AG08396 (cell line): ENCODE results near the gene SEPTIN8.

Source experiments
- DNase-seq: peaks from one replicate; pipeline ENCODE4 v3.0.0; 2012; ENCODE audit warnings: low spot score, mixed read lengths

SEPTIN8 gene

DNA sequence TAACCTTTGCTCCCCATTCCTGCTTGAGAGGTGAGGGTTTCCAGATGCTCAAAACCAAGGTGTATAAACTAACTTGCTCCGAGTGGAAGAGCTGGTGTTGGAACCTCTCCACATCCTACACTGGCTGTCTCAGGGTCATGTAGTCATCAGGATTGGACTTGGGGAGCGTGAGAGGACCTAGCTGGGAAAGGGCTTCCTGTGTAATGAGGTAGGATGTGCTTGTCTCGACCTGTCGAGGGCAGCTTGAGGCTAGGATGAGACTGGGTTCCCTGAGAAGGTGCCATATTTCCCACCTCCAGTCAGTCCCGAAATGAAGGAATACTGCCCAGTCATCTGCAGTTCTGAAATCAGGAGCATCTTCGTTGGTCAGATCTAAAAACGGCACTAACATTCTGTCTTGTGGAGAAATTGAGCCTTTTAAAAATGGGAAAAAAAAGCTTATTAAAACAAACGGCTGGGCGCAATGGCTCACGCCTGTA lies 28.5 kb downstream of the SEPTIN8 start:
- DNase-seq = no peak

DNA sequence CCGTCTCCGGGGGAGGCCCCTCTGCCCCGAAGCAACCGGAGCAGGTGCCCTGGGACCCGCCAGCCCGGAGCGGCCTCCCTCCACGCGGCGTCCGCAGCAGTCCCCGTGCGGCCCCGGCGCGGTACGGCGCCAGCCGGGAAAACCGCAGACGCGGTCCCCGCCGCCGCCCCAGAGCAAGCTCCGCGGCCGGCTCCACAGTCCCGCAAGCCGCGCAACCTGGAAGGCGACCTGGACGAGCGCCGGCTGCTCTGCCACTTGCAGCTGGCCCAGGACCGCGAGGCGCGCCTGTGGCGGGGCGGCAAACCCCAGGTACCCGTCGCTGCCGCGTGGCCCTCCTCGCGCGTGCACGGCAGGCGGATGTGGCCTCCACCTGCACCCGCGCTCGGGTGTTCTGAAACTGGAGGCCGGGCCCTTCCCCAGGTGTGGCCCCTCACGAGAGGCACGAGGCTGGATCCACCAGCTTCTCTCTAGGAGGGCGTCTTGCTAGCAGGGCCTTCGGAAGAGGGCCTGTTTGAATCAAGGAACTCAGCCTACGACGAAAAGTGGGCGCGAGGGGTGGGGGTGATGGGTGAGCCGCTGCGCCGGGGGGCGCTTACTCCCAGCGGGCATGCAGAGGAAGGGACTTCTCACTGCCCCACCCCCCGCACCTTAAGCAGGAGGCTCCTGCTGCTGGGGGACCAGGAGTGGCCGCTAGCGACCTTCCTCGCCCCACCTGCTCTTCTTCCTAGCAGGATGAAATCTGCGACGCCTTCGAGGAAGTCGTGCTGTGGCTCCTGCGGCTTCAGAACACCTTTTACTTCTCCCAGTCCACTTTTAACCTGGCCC lies 29.2 kb downstream of the SEPTIN8 start:
- DNase-seq = no peak

DNA sequence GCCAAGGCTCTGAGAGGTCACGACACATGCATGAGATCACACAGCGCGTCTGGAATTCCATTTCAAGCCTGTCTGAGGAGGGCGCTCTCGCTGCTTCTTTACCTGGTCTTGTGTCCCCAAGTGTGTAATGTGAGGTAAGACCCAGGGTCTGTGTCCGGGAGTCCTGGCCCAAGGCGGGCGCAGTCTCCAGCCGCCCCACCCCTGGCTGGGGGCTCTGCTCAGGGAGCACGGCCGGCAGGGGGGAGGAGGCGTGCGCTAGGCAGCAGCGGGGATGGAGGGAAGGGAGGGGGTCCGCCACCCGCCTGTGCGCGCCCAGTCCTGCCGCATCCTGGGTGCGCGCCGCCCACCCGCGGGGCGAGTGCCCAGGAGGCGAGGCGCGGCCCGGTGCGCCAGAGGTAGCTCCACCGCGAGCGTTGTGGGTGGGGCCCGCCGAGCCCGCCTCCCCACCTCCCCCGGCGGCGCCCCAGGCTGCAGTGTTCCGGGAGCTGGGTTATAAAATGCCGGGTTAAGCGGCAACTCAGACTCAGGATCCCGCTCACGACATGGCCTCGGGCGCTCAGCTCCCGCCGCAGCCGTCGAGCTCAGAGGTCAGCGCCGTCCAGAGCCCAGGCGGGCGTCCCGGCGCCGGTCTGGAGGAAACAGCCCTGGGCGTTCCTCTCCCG lies 30.0 kb downstream of the SEPTIN8 start, which contains the start of gene CCNI2:
Gene CCNI2 (plus strand): TSS at position 473 of the 662 bp plus-strand sequence. CDS start 70 bp downstream, at position 543.
- DNase-seq = peak; percentile 36

DNA sequence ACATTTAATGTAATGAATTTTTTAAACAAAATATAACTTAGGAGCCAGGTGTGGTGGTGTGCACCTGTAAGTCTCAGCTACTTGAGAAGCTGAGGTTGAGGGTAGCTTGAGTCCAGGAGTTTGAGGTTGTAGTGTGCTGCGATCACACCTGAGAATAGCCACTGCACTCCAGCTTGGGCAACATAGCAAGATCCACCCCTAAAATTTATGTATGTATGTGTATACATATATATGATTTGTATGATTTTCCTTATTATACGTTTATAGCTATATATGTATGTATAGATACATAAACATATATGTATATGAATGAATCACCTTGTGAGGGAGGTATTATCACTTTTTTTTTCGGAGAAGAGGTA lies 30.5 kb downstream of the SEPTIN8 start:
- DNase-seq = no peak

DNA sequence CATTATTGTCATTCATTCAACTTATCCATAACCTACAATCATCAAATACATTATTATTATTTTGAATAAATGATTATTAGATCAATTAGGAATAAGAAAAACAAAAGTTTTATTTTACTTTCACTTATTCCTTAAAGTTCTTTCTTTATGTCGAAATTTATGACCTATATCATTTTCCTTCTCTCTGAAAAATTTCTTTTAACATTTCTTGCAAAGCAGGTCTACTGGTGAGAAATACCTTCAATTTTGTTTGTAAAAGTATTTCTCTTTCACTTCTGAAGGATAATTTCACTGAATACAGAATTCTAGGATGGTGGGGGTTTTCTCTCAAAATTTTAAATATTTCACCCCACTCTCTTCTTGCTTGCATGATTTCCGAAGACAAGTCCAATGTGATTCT lies 32.4 kb downstream of the SEPTIN8 start:
- no peak for DNase-seq

DNA sequence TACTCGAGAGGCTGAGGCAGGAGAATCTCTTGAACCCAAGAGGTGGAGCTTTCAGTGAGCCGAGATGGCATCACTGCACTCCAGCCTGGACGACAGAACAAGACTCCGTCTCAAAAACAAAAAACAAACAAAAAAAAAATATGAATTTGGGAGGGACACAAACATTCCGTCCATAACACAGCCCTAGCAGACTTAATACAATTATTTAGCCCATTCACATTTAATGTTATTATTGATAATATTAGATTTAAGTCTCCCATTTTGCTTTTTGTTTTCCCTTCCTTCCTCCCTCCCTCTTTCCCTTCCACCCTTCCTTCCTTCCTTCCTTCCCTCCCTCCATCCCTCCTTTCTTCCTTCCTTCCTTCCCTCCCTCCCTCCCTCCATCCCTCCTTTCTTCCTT lies 34.4 kb downstream of the SEPTIN8 start:
- DNase-seq = no peak

DNA sequence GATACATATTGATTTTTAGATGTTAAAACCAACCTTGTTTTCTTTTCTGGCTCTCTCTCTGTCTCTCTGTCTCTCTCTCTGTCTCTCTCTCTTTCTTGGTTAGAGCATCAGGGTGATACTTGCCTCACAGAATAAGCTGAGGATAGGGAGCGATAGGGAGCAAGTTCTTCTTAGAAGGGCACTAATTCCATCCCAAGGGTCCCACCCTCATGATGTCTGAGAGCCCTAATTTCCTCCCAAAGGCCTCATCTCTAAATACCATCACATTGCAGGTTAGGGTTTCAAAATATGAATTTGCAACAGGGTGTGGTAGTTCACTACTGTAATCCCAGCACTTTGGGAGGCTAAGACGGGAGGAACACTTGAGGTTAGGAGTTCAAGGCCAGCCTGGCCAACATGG lies 34.9 kb downstream of the SEPTIN8 start:
- DNase-seq = no peak

DNA sequence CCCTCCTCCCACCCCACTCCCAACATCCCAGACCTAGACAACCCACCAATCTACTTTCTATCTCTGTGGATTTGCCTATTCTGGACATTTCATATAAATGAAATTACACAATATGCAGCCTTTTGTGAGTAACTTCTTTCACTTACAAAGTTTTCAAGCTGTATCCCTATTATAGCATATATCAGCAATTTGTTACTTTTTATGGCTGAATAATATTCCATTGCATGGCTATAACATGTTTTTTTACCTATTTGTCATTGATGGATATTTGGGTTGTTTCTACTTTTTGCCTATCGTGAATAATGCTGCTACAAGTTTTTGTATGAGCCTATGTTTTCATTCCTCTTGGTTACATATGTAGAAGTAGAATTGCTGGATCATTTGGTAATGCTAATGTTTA lies 37.8 kb downstream of the SEPTIN8 start:
- DNase-seq = no peak

DNA sequence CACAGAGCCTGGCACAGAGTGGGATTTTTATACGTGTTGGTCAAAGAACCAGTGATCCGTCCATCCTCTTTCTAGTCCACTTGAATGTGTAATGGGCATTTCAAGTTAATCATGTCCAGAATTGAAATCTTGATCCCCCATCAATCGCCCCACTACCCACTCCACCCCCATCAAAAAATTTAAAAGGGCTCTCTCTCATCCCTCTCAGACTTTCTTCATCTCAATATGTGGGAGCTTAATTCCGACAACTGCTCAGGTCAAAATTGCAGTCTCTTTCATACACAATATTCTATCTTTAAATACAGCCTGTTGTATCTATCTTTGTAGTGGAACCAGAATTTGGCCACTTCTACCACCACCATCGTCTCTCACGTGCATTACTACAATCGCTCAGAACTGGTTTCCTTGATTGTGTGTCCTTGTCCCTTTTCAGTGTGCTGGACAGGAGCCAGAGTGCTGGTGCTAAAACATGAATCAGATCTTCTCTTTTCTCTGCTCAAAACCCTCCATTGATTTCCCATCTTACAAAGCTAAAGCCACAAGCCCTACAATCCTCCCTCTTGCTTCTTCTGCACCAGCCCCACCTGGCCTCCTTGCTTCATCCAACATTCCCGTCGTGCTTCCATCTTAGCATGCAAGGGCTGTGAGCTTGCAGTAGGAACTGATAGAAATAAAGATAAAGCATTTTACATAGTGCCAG lies 38.9 kb downstream of the SEPTIN8 start:
- DNase-seq = no peak

DNA sequence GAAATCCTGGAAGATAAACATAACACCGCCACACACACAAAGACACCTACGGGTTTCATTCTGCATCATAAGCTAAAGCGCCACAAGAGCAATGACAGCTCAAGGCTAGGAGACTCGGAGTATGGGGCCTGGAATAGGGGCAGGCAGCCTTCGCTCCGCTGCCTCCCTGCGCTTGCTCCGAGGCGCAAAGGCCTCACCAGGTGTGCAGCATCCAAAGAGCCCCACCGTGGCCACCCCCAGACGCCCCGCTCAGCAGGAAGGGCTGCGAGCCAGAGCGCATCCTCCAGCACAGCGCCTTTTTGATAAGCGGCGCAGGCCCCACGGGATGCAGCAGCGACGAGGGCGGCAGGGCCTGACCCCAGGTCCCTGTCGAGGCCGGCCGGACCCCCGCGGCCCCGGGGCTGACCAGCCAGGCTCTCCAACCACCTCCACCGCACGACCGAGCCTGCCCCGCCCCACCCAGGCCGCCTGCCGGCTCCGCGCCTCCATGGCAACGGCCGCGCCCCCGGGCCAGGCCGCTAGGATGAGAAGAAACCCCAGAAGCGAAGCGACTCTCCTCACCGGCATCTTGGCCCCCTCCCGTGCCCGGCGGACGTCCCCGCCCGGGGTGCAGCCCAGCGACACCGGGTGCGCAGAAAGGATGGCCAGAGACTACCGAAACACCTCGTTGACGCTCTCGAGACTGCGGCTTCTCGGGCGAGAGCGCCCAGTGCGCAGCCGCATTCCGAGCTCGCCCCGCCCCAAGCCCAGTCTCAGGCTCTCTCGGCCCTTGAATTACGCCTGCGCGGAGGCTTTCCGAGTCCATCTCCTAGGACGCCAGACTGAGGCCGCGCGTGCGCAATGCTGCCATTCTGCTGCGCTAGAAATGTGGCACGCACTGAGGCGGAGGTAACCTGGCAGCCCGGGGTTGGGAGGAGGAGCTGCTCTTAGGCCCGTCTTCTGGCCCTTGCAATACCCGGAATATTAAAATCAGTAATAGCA lies 39.9 kb downstream of the SEPTIN8 start, which contains the start of gene KIF3A:
Gene KIF3A (minus strand): TSS at position 694 of the 981 bp plus-strand sequence. CDS start 127 bp downstream, at position 567.
- peak; percentile 100 for DNase-seq

DNA sequence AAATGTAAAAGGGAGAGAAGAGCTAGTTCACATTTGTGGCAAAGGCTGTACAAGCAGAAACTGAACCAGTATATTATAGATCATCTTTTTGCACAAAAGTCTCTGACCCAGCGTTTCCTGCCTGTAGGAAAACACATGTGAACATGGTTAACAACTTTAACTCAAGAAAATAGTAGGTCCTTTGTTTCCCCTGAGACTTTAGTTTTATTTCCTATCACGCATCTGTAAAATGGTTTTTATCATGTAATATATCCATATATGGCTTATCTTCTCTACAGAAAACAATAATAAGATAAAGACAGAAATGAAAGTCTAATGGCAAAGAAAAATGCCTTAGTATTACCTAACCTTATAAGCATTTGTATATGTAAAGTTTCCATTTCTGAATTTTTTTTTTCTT lies 42.4 kb downstream of the SEPTIN8 start:
- DNase-seq = no peak

DNA sequence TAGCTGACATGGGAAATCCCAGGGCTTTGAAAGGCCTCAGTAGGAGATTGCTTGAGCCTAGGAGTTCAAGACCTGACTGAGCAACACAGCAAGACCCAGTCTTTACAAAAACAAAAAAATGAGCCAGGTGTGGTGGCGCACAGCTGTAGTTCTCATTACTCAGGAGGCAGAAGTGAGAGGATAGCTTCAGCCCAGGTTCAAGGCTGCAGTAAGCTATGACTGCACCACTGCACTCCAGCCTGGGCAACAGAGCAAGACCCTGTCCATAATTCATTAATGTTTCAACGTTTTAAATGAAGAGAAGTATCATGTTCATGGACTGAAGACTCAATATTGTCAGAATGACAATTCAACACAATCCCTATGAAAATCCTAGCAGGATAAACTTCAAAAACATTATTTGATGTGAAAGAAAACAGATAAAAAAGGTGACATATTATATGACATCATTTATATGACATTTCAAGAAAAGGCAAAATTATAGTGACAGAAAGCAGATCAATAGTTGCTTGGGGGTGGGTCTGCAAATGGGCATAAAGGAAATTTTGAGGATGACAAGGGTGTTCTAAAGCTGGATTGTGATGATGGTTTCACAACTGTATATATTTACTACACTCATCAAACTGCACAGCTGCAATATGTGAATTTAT lies 43.4 kb downstream of the SEPTIN8 start:
- no peak for DNase-seq

DNA sequence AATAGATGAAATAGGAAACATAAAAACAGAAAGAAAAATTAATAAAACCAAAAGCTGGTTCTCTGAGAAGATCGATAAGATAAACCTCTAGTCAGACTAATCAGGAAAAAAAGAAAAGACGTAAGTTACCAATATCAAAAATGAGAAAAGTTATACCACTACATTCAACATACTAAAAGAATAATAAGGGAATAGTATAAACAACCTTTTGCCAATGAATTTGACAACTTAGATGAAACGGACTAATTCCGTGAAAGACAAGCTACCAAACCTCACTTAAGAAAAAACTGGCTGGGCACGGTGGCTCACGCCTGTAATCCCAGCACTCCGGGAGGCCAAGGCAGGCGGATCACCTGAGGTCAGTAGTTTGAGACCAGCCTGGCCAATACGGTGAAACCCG lies 47.1 kb downstream of the SEPTIN8 start:
- DNase-seq = no peak

DNA sequence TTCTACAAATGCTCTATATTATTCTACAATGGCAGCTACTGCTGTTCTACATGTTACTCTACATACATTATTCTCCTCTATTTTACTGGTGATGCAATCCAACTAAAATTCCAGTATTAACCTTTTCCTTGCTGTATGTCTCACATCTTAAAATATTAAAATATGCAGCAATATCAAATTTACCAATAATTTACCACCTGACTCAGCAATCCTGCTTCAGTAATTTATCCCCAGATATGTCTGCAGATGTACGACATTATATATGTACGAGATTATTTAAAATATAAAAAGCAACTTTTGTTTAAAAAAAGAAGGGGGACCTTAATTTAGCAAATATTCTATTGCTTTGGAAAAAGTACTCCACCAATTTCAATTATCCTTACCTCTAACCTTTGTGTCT lies 51.3 kb downstream of the SEPTIN8 start:
- no peak for DNase-seq

DNA sequence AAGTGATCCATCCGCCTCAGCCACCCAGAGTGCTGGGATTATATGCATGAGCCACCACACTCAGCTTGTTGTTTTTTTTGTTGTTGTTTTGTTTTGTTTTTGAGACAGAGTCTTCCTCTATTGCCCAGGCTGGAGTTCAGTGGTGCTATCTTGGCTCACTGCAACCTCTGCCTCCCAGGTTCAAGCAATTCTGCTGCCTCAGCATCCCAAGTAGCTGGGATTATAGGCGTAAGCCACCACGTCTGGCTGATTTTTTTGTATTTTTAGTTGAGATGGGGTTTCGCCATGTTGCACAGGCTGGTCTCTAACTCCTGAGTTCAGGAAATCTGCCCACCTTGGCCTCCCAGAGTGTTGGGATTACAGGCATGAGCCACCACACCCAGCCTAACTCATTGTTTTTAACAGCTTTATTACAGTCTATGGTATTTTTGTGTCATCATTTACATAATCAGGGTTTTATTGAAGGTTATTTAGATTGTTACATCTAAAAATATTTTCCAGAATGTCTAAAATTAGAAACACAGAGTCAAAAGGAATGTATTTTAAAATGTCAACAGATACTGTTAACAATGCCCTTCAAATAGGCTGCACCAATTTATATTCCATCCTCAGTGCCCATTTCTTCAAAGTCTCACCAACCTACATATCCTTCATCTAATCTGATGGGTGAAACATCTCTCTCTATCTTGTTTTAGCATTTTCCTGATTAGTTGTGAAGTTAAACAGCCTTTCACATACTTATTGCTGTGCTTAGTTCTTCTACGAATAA lies 58.3 kb downstream of the SEPTIN8 start:
- DNase-seq = no peak

DNA sequence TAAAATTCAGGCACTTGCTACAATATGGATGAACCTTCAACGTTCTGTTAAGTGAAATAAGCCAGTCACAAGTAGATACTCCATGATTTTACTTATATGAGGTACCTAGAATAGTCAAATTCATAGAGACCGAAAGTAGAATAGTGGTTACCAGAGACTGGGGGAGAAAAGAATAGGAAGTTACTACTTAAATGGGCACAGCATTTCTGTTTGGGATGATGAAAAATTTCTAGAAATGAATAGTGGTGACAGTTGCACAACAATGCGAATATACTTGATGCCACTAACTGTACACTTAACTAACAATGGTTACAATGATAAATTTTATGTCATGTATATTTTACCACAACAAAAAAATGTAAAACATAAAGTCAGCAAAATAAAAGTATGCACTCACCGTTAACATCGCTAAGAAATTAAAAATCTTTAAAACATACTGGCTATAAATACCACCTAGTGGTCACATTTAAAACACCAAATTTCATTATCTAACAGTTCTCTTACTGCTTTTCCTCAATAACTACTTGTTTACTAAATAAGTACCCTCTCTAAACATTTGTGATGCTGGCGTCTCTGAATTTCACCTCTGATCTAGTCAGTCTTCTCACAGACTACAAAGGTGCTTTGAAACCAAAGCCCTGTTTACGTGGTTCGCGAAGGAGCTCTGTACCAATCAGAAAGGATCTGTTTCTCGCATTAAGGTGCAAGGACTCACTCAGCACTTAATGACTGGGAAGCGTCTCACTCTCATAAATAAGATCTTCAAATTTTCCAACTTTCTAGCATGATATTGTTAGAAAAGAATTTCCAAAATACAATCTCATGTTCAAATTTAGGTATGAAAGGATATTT lies 62.4 kb downstream of the SEPTIN8 start:
- no peak for DNase-seq

DNA sequence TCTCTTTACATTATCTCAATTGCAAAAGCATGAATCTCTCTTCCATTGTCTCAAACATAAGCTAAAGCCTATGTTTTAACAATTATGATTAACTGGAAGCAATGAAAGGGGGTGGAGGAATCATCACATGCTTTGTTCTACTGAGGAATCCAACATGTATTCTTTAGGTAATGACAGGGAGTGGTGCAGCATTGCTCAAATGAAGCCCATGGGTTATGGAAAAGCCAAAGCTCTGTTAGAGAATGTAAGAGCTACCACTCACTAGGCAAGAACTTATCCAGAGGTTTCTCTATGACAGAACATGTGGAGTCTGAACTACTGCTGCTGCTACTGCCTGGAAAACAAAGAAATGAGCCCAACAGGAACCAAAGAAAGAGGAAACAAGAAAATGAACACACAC lies 68.4 kb downstream of the SEPTIN8 start:
- DNase-seq = no peak

DNA sequence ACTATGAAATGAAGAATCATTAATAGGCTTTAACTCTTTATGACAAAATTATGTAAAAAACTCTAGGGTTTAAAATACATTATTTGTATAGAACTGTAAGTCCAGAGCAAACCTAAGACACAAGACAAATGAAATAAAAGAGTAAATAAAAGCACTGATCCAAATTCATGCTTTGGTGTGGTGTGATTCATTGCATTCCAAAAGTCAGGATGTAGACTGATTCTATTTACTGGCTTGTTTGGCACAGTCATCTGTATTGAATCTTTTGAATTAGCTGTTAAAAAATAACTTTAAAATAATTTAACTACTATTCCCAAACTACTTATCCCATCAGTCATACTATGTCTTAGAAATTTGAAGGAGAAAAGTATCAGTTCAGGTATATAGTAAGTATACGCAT lies 72.2 kb downstream of the SEPTIN8 start:
- DNase-seq = peak; percentile 25
